Stimulated activated CD4-positive, alpha-beta T cell treated with anti-CD3 and anti-CD28 coated beads, Interleukin-1b, Interleukin-23, amount 100 ng/mL, for 1 hour (primary cell): ENCODE data around the gene ELMO2.
"Not testable (repeated sequence)": the region's sequence is repeated elsewhere in the genome, so short reads cannot be mapped to it uniquely, and the experiment has no call there.

ENCODE experiments used
- DNase-seq, 2 donors: peaks; one replicate each; pipeline ENCODE4 v3.0.0-alpha.2; 2020; ENCODE audit warnings: low read depth in 2 of 2

Gene ELMO2

GRCh38 chr20:46402331-46402811 lies 4.0 kb downstream of the ELMO2 start:
- DNase-seq, result no peak

- no peak for DNase-seq
Measured at GRCh38 chr20:46401478-46401860, 4.9 kb downstream of the ELMO2 start.

- no peak for DNase-seq
Measured at GRCh38 chr20:46400828-46401477, 5.5 kb downstream of the ELMO2 start.

- DNase-seq, result no peak
Measured at GRCh38 chr20:46400253-46400652, 6.2 kb downstream of the ELMO2 start.

GRCh38 chr20:46399401-46399800 lies 7.0 kb downstream of the ELMO2 start:
- no peak for DNase-seq

GRCh38 chr20:46398963-46399362 lies 7.5 kb downstream of the ELMO2 start:
- DNase-seq, result no peak

GRCh38 chr20:46396052-46396740 lies 10.2 kb downstream of the ELMO2 start:
- DNase-seq, result no peak

- no peak for DNase-seq
Measured at GRCh38 chr20:46394872-46395760, 11.3 kb downstream of the ELMO2 start.

- DNase-seq, result no peak
Measured at GRCh38 chr20:46393967-46394366, 12.4 kb downstream of the ELMO2 start.

GRCh38 chr20:46388937-46389336 lies 17.5 kb downstream of the ELMO2 start:
- no peak for DNase-seq

- no peak for DNase-seq
Measured at GRCh38 chr20:46388201-46388836, 18.1 kb downstream of the ELMO2 start.

- not testable (repeated sequence) for DNase-seq
Measured at GRCh38 chr20:46387054-46387453, 19.4 kb downstream of the ELMO2 start.

GRCh38 chr20:46378412-46379009 lies 27.9 kb downstream of the ELMO2 start:
- no peak for DNase-seq

- no peak for DNase-seq
Measured at GRCh38 chr20:46377518-46377917, 28.9 kb downstream of the ELMO2 start.

- DNase-seq, result no peak
Measured at GRCh38 chr20:46376196-46376785, 30.1 kb downstream of the ELMO2 start.

- no peak for DNase-seq
Measured at GRCh38 chr20:46375771-46376170, 30.6 kb downstream of the ELMO2 start.

GRCh38 chr20:46374383-46374782 lies 32.0 kb downstream of the ELMO2 start:
- no peak for DNase-seq

- no peak for DNase-seq
Measured at GRCh38 chr20:46371656-46372055, 34.8 kb downstream of the ELMO2 start.

- no peak for DNase-seq
Measured at GRCh38 chr20:46368902-46369268, 37.5 kb downstream of the ELMO2 start.

- DNase-seq, result no peak
Measured at GRCh38 chr20:46367967-46368901, 38.2 kb downstream of the ELMO2 start.
